H1 (cell line): ENCODE measurements around the gene FNDC3A.

Experiments used
- EZH2 ChIP-seq: fragments of 200-600 bp; sonication (generic); IDR thresholded peaks from 2 replicates; pipeline ENCODE4 v1.7.1; 2012; ENCODE audit warnings: low read depth, mild to moderate bottlenecking, moderate library complexity, low read length, inconsistent platforms; ENCODE audit not compliant: severe bottlenecking
- RBBP5 ChIP-seq: IDR thresholded peaks from 2 replicates; pipeline ENCODE4 v1.7.1; 2012; ENCODE audit warnings: low read depth, mild to moderate bottlenecking, inconsistent platforms, low read length, moderate library complexity, borderline replicate concordance
- TF ChIP-seq, protein P1 (sequence below), 3 experiments: IDR thresholded peaks; 1 replicate in 2 of 3; 2 replicates in 1 of 3; pipeline versions ENCODE4 v1.5.1 to v1.6.1; 2011; ENCODE audit warnings: low read length in 3 of 3, mild to moderate bottlenecking in 3 of 3, inconsistent platforms in 2 of 3, low read depth in 1 of 3, moderate library complexity in 1 of 3; ENCODE audit not compliant: insufficient read depth in 1 of 3; ENCODE audit errors: control extremely low read depth in 1 of 3

DNA sequence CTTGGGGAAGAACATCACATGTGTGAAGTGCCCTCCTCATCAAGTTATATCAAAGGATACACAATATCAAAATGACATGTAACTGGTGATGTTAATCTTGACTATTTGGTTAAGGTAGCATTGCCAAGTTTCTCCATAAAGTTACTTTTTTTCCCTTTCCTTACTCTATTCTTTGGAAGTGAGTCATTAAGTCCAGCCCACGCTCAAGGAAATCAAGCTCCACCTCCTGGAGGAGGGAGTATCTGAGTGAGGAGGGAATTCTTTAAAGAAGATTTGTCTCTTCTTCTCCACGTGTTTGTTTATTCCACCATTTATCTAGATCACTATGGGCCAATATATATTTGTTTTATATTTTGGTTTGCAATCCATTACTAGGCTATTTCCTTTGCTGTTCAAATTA is 33.6 kb upstream of the FNDC3A start:
- TF ChIP-seq EZH2 (no peak), RBBP5 (no peak)
- TF ChIP-seq, protein P1, sequence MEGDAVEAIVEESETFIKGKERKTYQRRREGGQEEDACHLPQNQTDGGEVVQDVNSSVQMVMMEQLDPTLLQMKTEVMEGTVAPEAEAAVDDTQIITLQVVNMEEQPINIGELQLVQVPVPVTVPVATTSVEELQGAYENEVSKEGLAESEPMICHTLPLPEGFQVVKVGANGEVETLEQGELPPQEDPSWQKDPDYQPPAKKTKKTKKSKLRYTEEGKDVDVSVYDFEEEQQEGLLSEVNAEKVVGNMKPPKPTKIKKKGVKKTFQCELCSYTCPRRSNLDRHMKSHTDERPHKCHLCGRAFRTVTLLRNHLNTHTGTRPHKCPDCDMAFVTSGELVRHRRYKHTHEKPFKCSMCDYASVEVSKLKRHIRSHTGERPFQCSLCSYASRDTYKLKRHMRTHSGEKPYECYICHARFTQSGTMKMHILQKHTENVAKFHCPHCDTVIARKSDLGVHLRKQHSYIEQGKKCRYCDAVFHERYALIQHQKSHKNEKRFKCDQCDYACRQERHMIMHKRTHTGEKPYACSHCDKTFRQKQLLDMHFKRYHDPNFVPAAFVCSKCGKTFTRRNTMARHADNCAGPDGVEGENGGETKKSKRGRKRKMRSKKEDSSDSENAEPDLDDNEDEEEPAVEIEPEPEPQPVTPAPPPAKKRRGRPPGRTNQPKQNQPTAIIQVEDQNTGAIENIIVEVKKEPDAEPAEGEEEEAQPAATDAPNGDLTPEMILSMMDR (IDR thresholded peaks at IDR 0.05; ENCODE audit: control extremely low read depth in 1 of 3, insufficient read depth in 1 of 3, low read depth in 1 of 3, low read length in 3 of 3): no peak
